ENCODE data around the gene TMEM184B. TPM values are rescaled to one million over a fixed set of nuclear protein-coding genes. Genes with fewer than 3 reads are reported as not detected.

The TMEM184B gene
- total and polyA plus RNA-seq, 2 experiments from 2014 or later: 42.2 to 95.1 TPM

DNA sequence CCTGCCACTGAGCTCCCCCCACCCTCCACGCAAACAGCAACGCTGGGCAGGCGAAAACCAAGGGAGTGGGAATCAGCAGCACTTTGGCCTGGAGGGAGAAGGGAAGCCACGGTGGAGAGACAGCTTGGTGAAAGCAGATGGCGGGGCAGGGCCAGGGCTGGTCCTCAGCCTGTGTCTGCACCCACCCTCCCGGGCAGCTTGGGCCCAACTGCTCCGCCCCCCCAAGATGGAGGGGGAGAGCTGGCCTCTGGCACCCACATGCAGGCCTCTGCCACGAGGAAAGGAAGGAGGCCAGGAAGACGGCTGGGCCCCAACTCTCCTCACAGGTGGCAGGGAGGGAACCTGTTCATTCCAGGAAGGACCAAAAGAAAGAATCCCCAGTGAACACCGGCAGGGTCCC, 53.2 kb downstream of the TMEM184B start:
- TF ChIP-seq, protein P1, sequence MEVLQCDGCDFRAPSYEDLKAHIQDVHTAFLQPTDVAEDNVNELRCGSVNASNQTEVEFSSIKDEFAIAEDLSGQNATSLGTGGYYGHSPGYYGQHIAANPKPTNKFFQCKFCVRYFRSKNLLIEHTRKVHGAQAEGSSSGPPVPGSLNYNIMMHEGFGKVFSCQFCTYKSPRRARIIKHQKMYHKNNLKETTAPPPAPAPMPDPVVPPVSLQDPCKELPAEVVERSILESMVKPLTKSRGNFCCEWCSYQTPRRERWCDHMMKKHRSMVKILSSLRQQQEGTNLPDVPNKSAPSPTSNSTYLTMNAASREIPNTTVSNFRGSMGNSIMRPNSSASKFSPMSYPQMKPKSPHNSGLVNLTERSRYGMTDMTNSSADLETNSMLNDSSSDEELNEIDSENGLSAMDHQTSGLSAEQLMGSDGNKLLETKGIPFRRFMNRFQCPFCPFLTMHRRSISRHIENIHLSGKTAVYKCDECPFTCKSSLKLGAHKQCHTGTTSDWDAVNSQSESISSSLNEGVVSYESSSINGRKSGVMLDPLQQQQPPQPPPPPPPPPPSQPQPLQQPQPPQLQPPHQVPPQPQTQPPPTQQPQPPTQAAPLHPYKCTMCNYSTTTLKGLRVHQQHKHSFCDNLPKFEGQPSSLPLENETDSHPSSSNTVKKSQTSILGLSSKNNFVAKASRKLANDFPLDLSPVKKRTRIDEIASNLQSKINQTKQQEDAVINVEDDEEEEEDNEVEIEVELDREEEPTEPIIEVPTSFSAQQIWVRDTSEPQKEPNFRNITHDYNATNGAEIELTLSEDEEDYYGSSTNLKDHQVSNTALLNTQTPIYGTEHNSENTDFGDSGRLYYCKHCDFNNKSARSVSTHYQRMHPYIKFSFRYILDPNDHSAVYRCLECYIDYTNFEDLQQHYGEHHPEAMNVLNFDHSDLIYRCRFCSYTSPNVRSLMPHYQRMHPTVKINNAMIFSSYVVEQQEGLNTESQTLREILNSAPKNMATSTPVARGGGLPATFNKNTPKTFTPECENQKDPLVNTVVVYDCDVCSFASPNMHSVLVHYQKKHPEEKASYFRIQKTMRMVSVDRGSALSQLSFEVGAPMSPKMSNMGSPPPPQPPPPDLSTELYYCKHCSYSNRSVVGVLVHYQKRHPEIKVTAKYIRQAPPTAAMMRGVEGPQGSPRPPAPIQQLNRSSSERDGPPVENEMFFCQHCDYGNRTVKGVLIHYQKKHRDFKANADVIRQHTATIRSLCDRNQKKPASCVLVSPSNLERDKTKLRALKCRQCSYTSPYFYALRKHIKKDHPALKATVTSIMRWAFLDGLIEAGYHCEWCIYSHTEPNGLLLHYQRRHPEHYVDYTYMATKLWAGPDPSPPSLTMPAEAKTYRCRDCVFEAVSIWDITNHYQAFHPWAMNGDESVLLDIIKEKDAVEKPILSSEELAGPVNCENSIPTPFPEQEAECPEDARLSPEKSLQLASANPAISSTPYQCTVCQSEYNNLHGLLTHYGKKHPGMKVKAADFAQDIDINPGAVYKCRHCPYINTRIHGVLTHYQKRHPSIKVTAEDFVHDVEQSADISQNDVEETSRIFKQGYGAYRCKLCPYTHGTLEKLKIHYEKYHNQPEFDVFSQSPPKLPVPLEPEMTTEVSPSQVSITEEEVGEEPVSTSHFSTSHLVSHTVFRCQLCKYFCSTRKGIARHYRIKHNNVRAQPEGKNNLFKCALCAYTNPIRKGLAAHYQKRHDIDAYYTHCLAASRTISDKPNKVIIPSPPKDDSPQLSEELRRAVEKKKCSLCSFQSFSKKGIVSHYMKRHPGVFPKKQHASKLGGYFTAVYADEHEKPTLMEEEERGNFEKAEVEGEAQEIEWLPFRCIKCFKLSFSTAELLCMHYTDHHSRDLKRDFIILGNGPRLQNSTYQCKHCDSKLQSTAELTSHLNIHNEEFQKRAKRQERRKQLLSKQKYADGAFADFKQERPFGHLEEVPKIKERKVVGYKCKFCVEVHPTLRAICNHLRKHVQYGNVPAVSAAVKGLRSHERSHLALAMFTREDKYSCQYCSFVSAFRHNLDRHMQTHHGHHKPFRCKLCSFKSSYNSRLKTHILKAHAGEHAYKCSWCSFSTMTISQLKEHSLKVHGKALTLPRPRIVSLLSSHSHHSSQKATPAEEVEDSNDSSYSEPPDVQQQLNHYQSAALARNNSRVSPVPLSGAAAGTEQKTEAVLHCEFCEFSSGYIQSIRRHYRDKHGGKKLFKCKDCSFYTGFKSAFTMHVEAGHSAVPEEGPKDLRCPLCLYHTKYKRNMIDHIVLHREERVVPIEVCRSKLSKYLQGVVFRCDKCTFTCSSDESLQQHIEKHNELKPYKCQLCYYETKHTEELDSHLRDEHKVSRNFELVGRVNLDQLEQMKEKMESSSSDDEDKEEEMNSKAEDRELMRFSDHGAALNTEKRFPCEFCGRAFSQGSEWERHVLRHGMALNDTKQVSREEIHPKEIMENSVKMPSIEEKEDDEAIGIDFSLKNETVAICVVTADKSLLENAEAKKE (CRISPR knock-in tag; IDR thresholded peaks at IDR 0.05): no peak
- no peak for TF ChIP-seq STAT1 (IDR thresholded peaks at IDR 0.05; ENCODE audit: unreplicated experiment)
- TF ChIP-seq REST (IDR thresholded peaks at IDR 0.05; ENCODE audit: unreplicated experiment): no peak
- TF ChIP-seq POLR2AphosphoS5 (IDR thresholded peaks at IDR 0.05; ENCODE audit: low read depth): no peak
- TF ChIP-seq CTCF (conservative IDR thresholded peaks at IDR 0.05; ENCODE audit: low read depth in 2 of 2): no peak
- Histone ChIP-seq H3K9me2 (ENCODE audit: insufficient read depth) (no peaks in the 10 kb centered on the region), H3K4me3 (no peak overlapping the region), H3K27me3 (ENCODE audit: insufficient read depth) (no peaks in the 10 kb centered on the region), H3K36me3 (ENCODE audit: insufficient read depth) (no peaks in the 10 kb centered on the region), H2AFZ (no peak overlapping the region), H3F3A (replicated peaks; ENCODE audit: low read depth) (0 out of 2 replicates have a peak, but pooled peaks cover 19% of the 10 kb centered on the region), H3K27ac (ENCODE audit: low read depth) (no peak overlapping the region; the same call in 1 of the 2 replicates), H4K20me1 (replicated peaks; ENCODE audit: insufficient read depth) (no peaks in the 10 kb centered on the region), H3K4me1 (ENCODE audit: insufficient read depth) (peaks cover 25% of the 10 kb centered on the region), H3K4me2 (peak overlapping the region; percentile 17; the same call in 1 of the 2 replicates), H3K79me2 (replicated peaks; ENCODE audit: insufficient read depth) (no peaks in the 10 kb centered on the region)
- Mint-ChIP-seq H3K27me3 (ENCODE audit: insufficient read depth, low read depth, poor library complexity) (peaks cover 23% of the 10 kb centered on the region), H3K27ac (peak overlapping the region; percentile 71), H3K9me3 (peaks cover 3% of the 10 kb centered on the region; the same call in 1 of the 3 replicates), H3K4me3 (no peak overlapping the region; the same call in 2 of the 3 replicates), H3K4me1 (peaks cover 35% of the 10 kb centered on the region), H3K36me3 (ENCODE audit: low read depth) (peaks cover 5% of the 10 kb centered on the region)
- ATAC-seq: no peak
- no peak for DNase-seq (ENCODE audit: low spot score)

All from GM23338 (cell line).